Skeletal muscle tissue (tissue), 4 donors: ENCODE results near the gene HMMR. TPM values are rescaled to one million over a fixed set of nuclear protein-coding genes. Genes with fewer than 3 reads are reported as not detected.
"Not testable (repeated sequence)": the region's sequence is repeated elsewhere in the genome, so short reads cannot be mapped to it uniquely, and the experiment has no call there.

Experiments used
- H3K27ac ChIP-seq: one replicate; pipeline ENCODE4 v1.7.0; 2013; ENCODE audit warnings: mild to moderate bottlenecking, low read depth, low read length, inconsistent platforms
- H3K27me3 ChIP-seq, 3 donors: one replicate each; pipeline ENCODE4 v1.7.0; 2013; ENCODE audit warnings: low read length in 3 of 3; ENCODE audit not compliant: control insufficient read depth in 3 of 3, insufficient read depth in 3 of 3
- H3K36me3 ChIP-seq, 3 donors: one replicate each; pipeline ENCODE4 v1.7.0; 2013; ENCODE audit warnings: low read length in 3 of 3; ENCODE audit not compliant: control insufficient read depth in 3 of 3, insufficient read depth in 3 of 3
- H3K4me1 ChIP-seq, 3 donors: one replicate each; pipeline ENCODE4 v1.7.0; 2013; ENCODE audit warnings: low read length in 3 of 3, mild to moderate bottlenecking in 3 of 3; ENCODE audit not compliant: control insufficient read depth in 3 of 3, insufficient read depth in 3 of 3
- H3K4me3 ChIP-seq, 3 donors: one replicate each; pipeline ENCODE4 v1.7.0; 2013; ENCODE audit warnings: low read length in 3 of 3
- H3K9ac ChIP-seq, 3 donors: one replicate each; pipeline ENCODE4 v1.7.0; 2013; ENCODE audit warnings: low read length in 3 of 3, mild to moderate bottlenecking in 3 of 3, moderate library complexity in 2 of 3, low read depth in 1 of 3
- H3K9me3 ChIP-seq, 3 donors: one replicate each; pipeline ENCODE4 v1.7.0; 2013; ENCODE audit warnings: low read length in 3 of 3; ENCODE audit not compliant: control insufficient read depth in 3 of 3
- total RNA-seq: library from RNA; depleted of rRNA; stranded (reverse); fragments of >200 nt; gene quantifications from one replicate; pipeline ENCODE4 v1.2.3, GENCODE V29; 2014
- donor health status: Osteomylitis.

HMMR gene
- total RNA-seq, 1 donor from 2014 or later: 2.6 TPM

- H3K4me3 ChIP-seq: no peak overlapping the region
- H3K36me3 ChIP-seq: no peaks in the 10 kb centered on the region
- no peak overlapping the region for H3K27ac ChIP-seq
- H3K27me3 ChIP-seq: no peaks in the 10 kb centered on the region
- peaks cover 0 to 1% (median 0%) of the 10 kb centered on the region in 3 donors for H3K4me1 ChIP-seq
- no peaks in the 10 kb centered on the region for H3K9me3 ChIP-seq
- no peak overlapping the region for H3K9ac ChIP-seq
Observed at GRCh38 chr5:163529698-163530097, 69.3 kb downstream of the HMMR start.

DNA sequence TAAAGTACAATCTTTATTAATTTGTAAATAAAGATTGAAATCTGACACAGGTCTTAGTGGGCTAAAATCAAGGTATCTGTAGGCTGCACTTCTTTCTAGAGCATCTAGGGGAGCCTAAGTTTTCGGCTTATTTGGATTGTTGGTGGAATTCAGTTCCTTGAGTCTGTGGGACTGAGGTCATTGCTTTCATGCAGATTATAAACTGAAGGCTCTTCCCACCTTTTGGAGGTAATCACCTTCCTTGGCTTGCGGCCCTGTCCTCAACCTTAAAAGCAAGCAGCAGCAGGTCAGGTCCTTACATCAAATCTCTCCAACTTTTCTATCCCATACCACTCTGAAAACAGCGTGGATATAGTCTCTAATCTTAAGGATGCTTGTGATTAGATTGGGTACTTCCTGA, 70.8 kb downstream of the HMMR start:
- no peaks in the 10 kb centered on the region for H3K36me3 ChIP-seq
- H3K4me1 ChIP-seq: peaks cover 0 to 7% (median 0%) of the 10 kb centered on the region in 3 donors
- H3K9ac ChIP-seq: no peak overlapping the region
- no peaks in the 10 kb centered on the region for H3K9me3 ChIP-seq
- no peak overlapping the region for H3K27ac ChIP-seq
- H3K4me3 ChIP-seq: no peak overlapping the region
- H3K27me3 ChIP-seq: no peaks in the 10 kb centered on the region

GRCh38 chr5:163532171-163533084, 72.0 kb downstream of the HMMR start:
- H3K9me3 ChIP-seq: no peaks in the 10 kb centered on the region
- H3K4me3 ChIP-seq: no peak overlapping the region
- H3K4me1 ChIP-seq: peaks cover 0 to 7% (median 0%) of the 10 kb centered on the region in 3 donors
- H3K27ac ChIP-seq: no peak overlapping the region
- H3K36me3 ChIP-seq: no peaks in the 10 kb centered on the region
- H3K9ac ChIP-seq: no peak overlapping the region
- H3K27me3 ChIP-seq: no peaks in the 10 kb centered on the region

GRCh38 chr5:163533223-163533622, 72.8 kb downstream of the HMMR start:
- Histone ChIP-seq H3K27ac (no peak overlapping the region), H3K9ac (no peak overlapping the region), H3K27me3 (no peaks in the 10 kb centered on the region), H3K4me3 (no peak overlapping the region), H3K4me1 (peaks cover 0 to 7% (median 0%) of the 10 kb centered on the region in 3 donors), H3K36me3 (no peaks in the 10 kb centered on the region), H3K9me3 (no peaks in the 10 kb centered on the region)

DNA sequence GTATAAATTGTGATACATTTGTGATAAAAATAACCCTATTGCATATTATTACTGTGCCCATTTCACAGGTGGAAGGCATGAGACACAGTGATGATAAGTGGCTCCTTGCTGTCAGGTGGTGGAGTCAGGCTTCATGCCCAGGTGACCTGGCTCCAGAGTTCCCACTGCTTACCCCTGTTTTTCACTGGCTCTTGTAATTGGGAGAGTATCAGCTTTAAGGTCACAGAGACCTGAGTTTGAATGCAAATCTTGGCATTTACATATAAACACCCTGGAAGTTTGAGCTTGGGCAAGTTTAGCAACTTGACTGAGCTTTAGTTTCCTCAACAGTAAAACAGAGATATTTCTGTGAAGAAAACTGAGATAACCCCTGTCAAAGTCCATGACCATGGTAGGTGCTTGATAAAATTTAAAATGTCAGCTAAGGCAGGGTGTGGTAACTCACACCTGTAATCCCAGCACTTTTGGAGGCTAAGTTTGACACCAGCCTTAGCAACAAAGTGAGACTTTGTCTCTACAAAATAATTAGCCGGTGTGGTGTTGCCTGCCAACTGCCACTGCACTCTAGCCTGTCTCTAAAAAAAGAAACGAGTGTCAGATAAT, 74.2 kb downstream of the HMMR start:
- H3K27ac ChIP-seq: no peak overlapping the region

DNA sequence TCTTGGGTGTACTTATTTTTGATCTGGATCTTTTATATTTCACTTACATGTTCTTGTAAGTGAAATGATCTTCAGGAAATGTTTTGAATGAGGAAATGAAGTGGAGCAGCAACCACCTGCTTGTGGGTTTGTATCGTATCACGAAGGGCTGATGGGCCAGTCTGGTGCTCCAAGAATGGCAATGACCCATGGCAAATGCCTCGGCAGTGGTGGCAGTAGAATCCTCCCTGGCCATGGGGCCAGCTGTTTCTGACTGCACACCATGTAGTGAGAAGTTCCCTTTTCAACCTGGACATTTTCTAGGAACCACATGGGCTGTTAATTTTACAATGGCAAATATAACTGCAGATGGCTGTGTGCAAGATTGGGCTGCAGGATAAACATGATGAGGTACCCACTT, 74.9 kb downstream of the HMMR start:
- H3K36me3 ChIP-seq: no peaks in the 10 kb centered on the region
- H3K4me3 ChIP-seq: no peak overlapping the region
- no peak overlapping the region for H3K9ac ChIP-seq
- H3K27me3 ChIP-seq: no peaks in the 10 kb centered on the region
- peaks cover 0 to 7% (median 0%) of the 10 kb centered on the region in 3 donors for H3K4me1 ChIP-seq
- H3K9me3 ChIP-seq: no peaks in the 10 kb centered on the region
- H3K27ac ChIP-seq: no peak overlapping the region

More for the DNA sequence above, 74.2 kb downstream of the HMMR start:
- Histone ChIP-seq H3K4me3 (no peak overlapping the region), H3K9ac (no peak overlapping the region), H3K27me3 (no peaks in the 10 kb centered on the region), H3K36me3 (no peaks in the 10 kb centered on the region), H3K4me1 (peaks cover 0 to 7% (median 0%) of the 10 kb centered on the region in 3 donors), H3K9me3 (no peaks in the 10 kb centered on the region)

GRCh38 chr5:163536442-163536841, 76.0 kb downstream of the HMMR start:
- not testable (repeated sequence) for H3K9me3 ChIP-seq, H3K36me3 ChIP-seq, H3K4me1 ChIP-seq, H3K27ac ChIP-seq, H3K4me3 ChIP-seq, H3K27me3 ChIP-seq, H3K9ac ChIP-seq

GRCh38 chr5:163540696-163541095, 80.3 kb downstream of the HMMR start:
- Histone ChIP-seq H3K9me3 (no peaks in the 10 kb centered on the region), H3K27me3 (peaks cover 0 to 3% (median 2%) of the 10 kb centered on the region in 3 donors), H3K36me3 (no peaks in the 10 kb centered on the region), H3K4me1 (no peaks in the 10 kb centered on the region), H3K27ac (no peak overlapping the region), H3K9ac (no peak overlapping the region), H3K4me3 (no peak overlapping the region)
